Suprapubic skin (tissue), 4 donors: ENCODE measurements around the gene NKX2-1. TPM values are rescaled to one million over a fixed set of nuclear protein-coding genes. Genes with fewer than 3 reads are reported as not detected.

Source experiments
- DNase-seq, 2 donors: peaks; one replicate each; pipeline ENCODE4 v3.0.0-alpha.2; 2019; ENCODE audit warnings: low spot score in 2 of 2
- H3K27ac ChIP-seq: fragments of 200-600 bp; sonication (generic); one replicate; pipeline ENCODE4 v1.5.1; 2019
- H3K27me3 ChIP-seq: fragments of 200-600 bp; sonication (generic); one replicate; pipeline ENCODE4 v1.5.1; 2019
- H3K36me3 ChIP-seq: fragments of 200-600 bp; sonication (generic); one replicate; pipeline ENCODE4 v1.5.1; 2019
- H3K4me1 ChIP-seq: fragments of 200-600 bp; sonication (generic); one replicate; pipeline ENCODE4 v1.5.1; 2019
- H3K4me3 ChIP-seq: fragments of 200-600 bp; sonication (generic); one replicate; pipeline ENCODE4 v1.5.1; 2019; ENCODE audit warnings: mild to moderate bottlenecking
- H3K9me3 ChIP-seq: fragments of 200-600 bp; sonication (generic); one replicate; pipeline ENCODE4 v1.5.1; 2019
- CTCF ChIP-seq, 2 donors: fragments of 200-600 bp in 1 of 2; fragments of 450-650 bp in 1 of 2; sonication (generic) in 1 of 2; IDR thresholded peaks; one replicate each; pipeline ENCODE4 v1.5.1; 2016 to 2019; ENCODE audit warnings: antibody characterized with exemption in 2 of 2, mild to moderate bottlenecking in 1 of 2, moderate library complexity in 1 of 2
- EP300 ChIP-seq: sonication (generic); formaldehyde crosslinking; IDR thresholded peaks from one replicate; pipeline ENCODE4 v1.6.1; 2017; ENCODE audit warnings: antibody characterized with exemption
- POLR2A ChIP-seq, 2 donors: fragments of 450-650 bp; IDR thresholded peaks; one replicate each; pipeline ENCODE4 v1.6.1; 2017; ENCODE audit warnings: antibody characterized with exemption in 2 of 2, mild to moderate bottlenecking in 2 of 2, moderate library complexity in 2 of 2
- POLR2AphosphoS5 ChIP-seq, 3 donors: sonication (generic); formaldehyde crosslinking; IDR thresholded peaks; one replicate each; pipeline ENCODE4 v1.6.1; 2017; ENCODE audit warnings: antibody characterized with exemption in 3 of 3
- WGBS: methylation state at CpG from one replicate; pipeline ENCODE4 v1.1.5; 2018; 5-methylcytosine and 5-hydroxymethylcytosine counted together
- total RNA-seq, 4 donors: library from RNA; depleted of rRNA; stranded (reverse); fragments of >200 nt; gene quantifications; one replicate each; pipeline ENCODE4 v1.1.0, GENCODE V29; 2016

Gene NKX2-1
- total RNA-seq, 4 donors from 2014 or later, result not detected

GRCh38 chr14:36495666-36496065, 24.4 kb downstream of the NKX2-1 start:
- TF ChIP-seq POLR2AphosphoS5 (IDR thresholded peaks at IDR 0.05), result no peak
- no peak for TF ChIP-seq CTCF (IDR thresholded peaks at IDR 0.05)
- TF ChIP-seq POLR2A (IDR thresholded peaks at IDR 0.05), result no peak
- no peak for TF ChIP-seq EP300
- H3K36me3 ChIP-seq, result no peaks in the 10 kb centered on the region
- no peaks in the 10 kb centered on the region for H3K9me3 ChIP-seq
- DNase-seq, result no peak
- H3K27ac ChIP-seq, result no peak overlapping the region
- H3K4me3 ChIP-seq, result no peak overlapping the region
- WGBS, result 15% methylated on average over 3 of the region's 3 CpGs
- H3K4me1 ChIP-seq, result no peaks in the 10 kb centered on the region
- peaks cover 93% of the 10 kb centered on the region for H3K27me3 ChIP-seq

GRCh38 chr14:36493761-36494160, 26.3 kb downstream of the NKX2-1 start:
- H3K4me3 ChIP-seq, result no peak overlapping the region
- H3K4me1 ChIP-seq, result no peaks in the 10 kb centered on the region
- TF ChIP-seq EP300, result no peak
- TF ChIP-seq POLR2A (IDR thresholded peaks at IDR 0.05), result no peak
- no peak for TF ChIP-seq CTCF (IDR thresholded peaks at IDR 0.05)
- TF ChIP-seq POLR2AphosphoS5 (IDR thresholded peaks at IDR 0.05), result no peak
- no peaks in the 10 kb centered on the region for H3K9me3 ChIP-seq
- no peak overlapping the region for H3K27ac ChIP-seq
- DNase-seq, result no peak
- H3K27me3 ChIP-seq, result peaks cover 91% of the 10 kb centered on the region
- 23% methylated on average over 3 of the region's 3 CpGs for WGBS
- no peaks in the 10 kb centered on the region for H3K36me3 ChIP-seq

- no peak for TF ChIP-seq CTCF (IDR thresholded peaks at IDR 0.05)
- TF ChIP-seq POLR2A (IDR thresholded peaks at IDR 0.05), result no peak
- TF ChIP-seq EP300, result no peak
- no peak for TF ChIP-seq POLR2AphosphoS5 (IDR thresholded peaks at IDR 0.05)
- DNase-seq, result no peak
- Histone ChIP-seq H3K27me3 (peaks cover 56% of the 10 kb centered on the region), H3K36me3 (no peaks in the 10 kb centered on the region), H3K4me1 (no peaks in the 10 kb centered on the region), H3K27ac (no peak overlapping the region), H3K9me3 (no peaks in the 10 kb centered on the region), H3K4me3 (no peak overlapping the region)
- WGBS, result 66% methylated on average over 2 of the region's 2 CpGs
Observed at GRCh38 chr14:36485773-36486172, 34.3 kb downstream of the NKX2-1 start.

- WGBS, result 82% methylated on average over 4 of the region's 4 CpGs
- Histone ChIP-seq H3K4me1 (no peaks in the 10 kb centered on the region), H3K27ac (no peak overlapping the region), H3K36me3 (no peaks in the 10 kb centered on the region), H3K4me3 (no peak overlapping the region), H3K9me3 (no peaks in the 10 kb centered on the region), H3K27me3 (peaks cover 18% of the 10 kb centered on the region)
- no peak for DNase-seq
- TF ChIP-seq POLR2A (IDR thresholded peaks at IDR 0.05) (no peak), EP300 (no peak), CTCF (IDR thresholded peaks at IDR 0.05) (no peak), POLR2AphosphoS5 (IDR thresholded peaks at IDR 0.05) (no peak)
Observed at GRCh38 chr14:36479344-36479743, 40.7 kb downstream of the NKX2-1 start.

- Histone ChIP-seq H3K4me3 (no peak overlapping the region), H3K27ac (no peak overlapping the region), H3K9me3 (no peaks in the 10 kb centered on the region), H3K27me3 (peaks cover 16% of the 10 kb centered on the region), H3K4me1 (no peaks in the 10 kb centered on the region), H3K36me3 (no peaks in the 10 kb centered on the region)
- TF ChIP-seq POLR2AphosphoS5 (IDR thresholded peaks at IDR 0.05) (no peak), EP300 (no peak), CTCF (IDR thresholded peaks at IDR 0.05) (no peak), POLR2A (IDR thresholded peaks at IDR 0.05) (no peak)
- DNase-seq, result no peak
- WGBS, result 0% methylated on average over 1 of the region's 1 CpG
Observed at GRCh38 chr14:36478782-36479181, 41.2 kb downstream of the NKX2-1 start.
